Mesothelial cell of epicardium (in vitro differentiated cells): Measurements from ENCODE around the gene ADAMTS6. TPM values are rescaled to one million over a fixed set of nuclear protein-coding genes. Genes with fewer than 3 reads are reported as not detected.

Experiments used
- DNase-seq, 2 experiments: peaks; one replicate each; pipeline ENCODE4 v3.0.0; 2021; ENCODE audit warnings: low spot score in 2 of 2; ENCODE audit not compliant: unreplicated experiment in 2 of 2
- H3K27ac Mint-ChIP-seq: 2 replicates; pipeline ENCODE4 v1.8.0; 2021; ENCODE audit warnings: mixed read lengths
- H3K27me3 Mint-ChIP-seq: 2 replicates; pipeline ENCODE4 v1.8.0; 2021; ENCODE audit warnings: low read depth, mixed read lengths
- H3K36me3 Mint-ChIP-seq: 2 replicates; pipeline ENCODE4 v1.8.0; 2021; ENCODE audit warnings: mixed read lengths
- H3K4me1 Mint-ChIP-seq: 2 replicates; pipeline ENCODE4 v1.8.0; 2021; ENCODE audit warnings: mixed read lengths
- H3K4me3 Mint-ChIP-seq: 2 replicates; pipeline ENCODE4 v1.8.0; 2021; ENCODE audit warnings: mild to moderate bottlenecking, moderate library complexity, mixed read lengths
- H3K9me3 Mint-ChIP-seq: 2 replicates; pipeline ENCODE4 v1.8.0; 2021; ENCODE audit warnings: mixed read lengths
- total RNA-seq: library from RNA; stranded (reverse); gene quantifications from 3 replicates; pipeline ENCODE4 v1.2.1, GENCODE V29; 2021
- TF ChIP-seq, protein P1 (sequence below): fragments of 200-600 bp; sonication (generic); IDR thresholded peaks from one replicate; pipeline ENCODE4 v1.5.0; 2021; ENCODE audit warnings: antibody characterized with exemption; ENCODE audit not compliant: unreplicated experiment

ADAMTS6 gene
- total RNA-seq, 1 donor from 2014 or later: 20.6 TPM

DNA sequence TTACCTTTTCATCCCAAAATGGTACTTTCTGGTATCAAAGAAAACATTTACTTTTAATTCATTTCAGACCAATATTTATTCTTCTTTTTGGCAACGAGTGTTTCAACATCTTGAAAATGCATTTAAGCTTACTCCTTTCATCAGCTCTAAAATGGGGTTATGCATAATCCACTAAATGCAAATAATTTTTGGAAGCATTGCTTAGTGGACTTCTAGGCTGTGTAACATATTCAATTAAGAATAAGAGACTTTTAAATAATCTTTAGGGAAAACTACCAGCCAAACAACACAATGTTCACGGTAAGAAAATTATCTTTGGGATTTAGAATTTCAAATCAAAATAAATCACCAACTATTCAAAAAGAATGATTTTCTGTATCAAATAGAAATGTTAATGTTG is 118.2 kb downstream of the ADAMTS6 start:
- Mint-ChIP-seq H3K9me3 (no peaks in the 10 kb centered on the region), H3K36me3 (no peaks in the 10 kb centered on the region), H3K27ac (no peak overlapping the region), H3K27me3 (no peaks in the 10 kb centered on the region), H3K4me1 (peaks cover 1% of the 10 kb centered on the region), H3K4me3 (no peak overlapping the region)
- TF ChIP-seq, protein P1, sequence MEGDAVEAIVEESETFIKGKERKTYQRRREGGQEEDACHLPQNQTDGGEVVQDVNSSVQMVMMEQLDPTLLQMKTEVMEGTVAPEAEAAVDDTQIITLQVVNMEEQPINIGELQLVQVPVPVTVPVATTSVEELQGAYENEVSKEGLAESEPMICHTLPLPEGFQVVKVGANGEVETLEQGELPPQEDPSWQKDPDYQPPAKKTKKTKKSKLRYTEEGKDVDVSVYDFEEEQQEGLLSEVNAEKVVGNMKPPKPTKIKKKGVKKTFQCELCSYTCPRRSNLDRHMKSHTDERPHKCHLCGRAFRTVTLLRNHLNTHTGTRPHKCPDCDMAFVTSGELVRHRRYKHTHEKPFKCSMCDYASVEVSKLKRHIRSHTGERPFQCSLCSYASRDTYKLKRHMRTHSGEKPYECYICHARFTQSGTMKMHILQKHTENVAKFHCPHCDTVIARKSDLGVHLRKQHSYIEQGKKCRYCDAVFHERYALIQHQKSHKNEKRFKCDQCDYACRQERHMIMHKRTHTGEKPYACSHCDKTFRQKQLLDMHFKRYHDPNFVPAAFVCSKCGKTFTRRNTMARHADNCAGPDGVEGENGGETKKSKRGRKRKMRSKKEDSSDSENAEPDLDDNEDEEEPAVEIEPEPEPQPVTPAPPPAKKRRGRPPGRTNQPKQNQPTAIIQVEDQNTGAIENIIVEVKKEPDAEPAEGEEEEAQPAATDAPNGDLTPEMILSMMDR: no peak
- no peak for DNase-seq

DNA sequence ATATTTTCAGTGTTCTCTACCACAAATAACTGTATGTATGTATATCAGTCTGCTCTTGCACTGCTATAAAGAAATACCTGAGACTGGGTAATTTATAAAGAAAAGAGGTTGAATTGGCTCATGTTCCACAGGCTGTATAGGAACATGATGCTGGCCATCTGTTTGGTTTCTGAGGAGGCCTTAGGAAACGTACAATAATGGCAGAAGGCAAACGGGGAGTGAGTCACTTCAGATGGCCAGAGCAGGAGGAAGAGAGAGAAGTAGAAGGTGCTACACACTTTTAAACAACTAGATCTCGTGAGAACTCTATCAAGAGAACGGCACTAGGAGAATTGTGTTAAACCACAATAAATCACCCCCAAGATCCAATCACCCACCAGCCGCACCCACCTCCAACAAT is 121.7 kb downstream of the ADAMTS6 start:
- H3K9me3 Mint-ChIP-seq: no peaks in the 10 kb centered on the region
- H3K27me3 Mint-ChIP-seq: no peaks in the 10 kb centered on the region
- TF ChIP-seq, protein P1: no peak
- H3K36me3 Mint-ChIP-seq: no peaks in the 10 kb centered on the region
- H3K27ac Mint-ChIP-seq: no peak overlapping the region
- peaks cover 1% of the 10 kb centered on the region for H3K4me1 Mint-ChIP-seq
- no peak overlapping the region for H3K4me3 Mint-ChIP-seq
- DNase-seq: no peak

DNA sequence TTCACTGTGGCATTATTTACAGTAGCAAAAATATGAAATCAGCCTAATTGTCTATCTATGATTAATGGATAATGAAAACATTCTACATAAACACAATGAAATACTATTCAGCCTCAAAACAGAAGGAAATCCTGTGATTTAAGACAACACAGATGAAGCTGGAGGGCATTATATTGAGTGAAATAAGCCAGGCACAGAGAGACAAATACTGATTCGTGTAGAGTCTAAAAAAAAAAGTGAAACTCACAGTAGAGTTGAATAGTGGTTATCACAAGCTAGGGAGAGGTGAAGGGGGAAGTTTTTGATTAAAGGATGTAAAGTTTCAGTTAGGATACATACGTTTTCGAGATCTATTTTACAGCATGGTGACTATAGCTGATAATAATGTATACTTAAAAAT is 122.2 kb downstream of the ADAMTS6 start:
- Mint-ChIP-seq H3K36me3 (no peaks in the 10 kb centered on the region), H3K27ac (no peak overlapping the region), H3K27me3 (no peaks in the 10 kb centered on the region), H3K4me3 (no peak overlapping the region), H3K4me1 (peaks cover 1% of the 10 kb centered on the region), H3K9me3 (no peaks in the 10 kb centered on the region)
- TF ChIP-seq, protein P1: no peak
- DNase-seq: no peak

DNA sequence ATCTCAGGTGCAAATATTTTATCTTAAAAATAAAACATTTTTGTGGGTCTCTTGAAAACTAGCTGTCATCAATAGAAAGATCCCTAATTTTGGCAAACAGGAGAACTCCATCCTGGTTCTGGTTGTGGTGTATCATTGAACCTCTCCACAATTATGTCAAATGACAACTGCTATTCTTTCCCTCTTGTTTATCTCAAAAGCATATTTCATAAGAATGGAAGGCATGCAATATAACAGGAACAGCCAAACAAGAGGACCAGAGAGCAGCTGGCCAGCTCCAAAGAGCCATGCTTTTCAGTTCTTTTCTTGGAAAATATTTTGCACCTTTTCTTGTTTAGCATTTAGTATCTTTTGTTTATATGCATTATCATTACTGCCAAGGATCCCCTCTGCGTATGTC is 125.4 kb downstream of the ADAMTS6 start:
- no peak for DNase-seq
- no peaks in the 10 kb centered on the region for H3K4me1 Mint-ChIP-seq
- H3K27me3 Mint-ChIP-seq: no peaks in the 10 kb centered on the region
- TF ChIP-seq, protein P1: no peak
- H3K4me3 Mint-ChIP-seq: no peak overlapping the region
- H3K9me3 Mint-ChIP-seq: peaks cover 5% of the 10 kb centered on the region
- H3K27ac Mint-ChIP-seq: no peak overlapping the region
- H3K36me3 Mint-ChIP-seq: no peaks in the 10 kb centered on the region

DNA sequence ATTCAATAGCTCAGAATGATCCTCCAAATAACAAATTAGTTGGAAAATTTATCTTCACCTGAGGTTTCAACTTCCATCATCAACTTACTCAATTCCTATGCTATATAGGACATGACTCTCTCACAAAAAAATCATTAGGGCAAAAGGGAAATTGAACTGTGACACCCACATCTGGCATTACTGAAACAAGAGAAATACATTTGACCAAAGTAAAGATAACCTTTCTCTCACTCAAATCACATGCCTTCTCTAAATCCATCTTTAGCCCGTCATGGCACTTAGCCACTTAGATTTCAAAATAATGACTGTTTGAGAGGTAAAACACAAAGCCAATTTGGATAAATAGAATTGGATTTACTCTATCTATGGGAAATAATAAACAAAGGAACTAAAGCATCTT is 126.4 kb downstream of the ADAMTS6 start:
- Mint-ChIP-seq H3K27ac (no peak overlapping the region), H3K36me3 (no peaks in the 10 kb centered on the region), H3K4me3 (no peak overlapping the region), H3K9me3 (peaks cover 5% of the 10 kb centered on the region), H3K4me1 (no peaks in the 10 kb centered on the region), H3K27me3 (no peaks in the 10 kb centered on the region)
- TF ChIP-seq, protein P1: no peak
- no peak for DNase-seq

DNA sequence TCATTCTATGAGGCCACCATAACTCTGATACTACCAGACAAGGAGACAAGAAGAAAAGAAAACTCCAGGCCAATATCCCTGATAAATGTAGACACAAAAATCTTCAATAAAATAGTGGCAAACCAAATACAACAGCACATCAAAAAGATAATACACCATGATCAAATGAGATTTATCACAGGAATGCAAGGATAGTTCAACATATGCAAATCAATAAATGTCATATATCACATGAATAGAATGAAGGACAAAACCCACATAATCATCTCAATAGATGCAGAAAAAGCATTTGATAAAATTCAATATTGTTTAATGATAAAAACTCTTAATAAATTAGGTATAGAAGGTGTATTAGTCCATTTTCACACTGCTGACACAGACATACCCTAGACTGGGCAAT is 139.9 kb downstream of the ADAMTS6 start:
- TF ChIP-seq, protein P1: no peak
- Mint-ChIP-seq H3K36me3 (peaks cover 32% of the 10 kb centered on the region), H3K4me3 (no peak overlapping the region), H3K27me3 (no peaks in the 10 kb centered on the region), H3K9me3 (peaks cover 54% of the 10 kb centered on the region), H3K27ac (no peak overlapping the region), H3K4me1 (no peaks in the 10 kb centered on the region)
- DNase-seq: no peak
